Gastroesophageal sphincter (tissue), 4 donors: ENCODE data around the gene CROCC2. TPM values are rescaled to one million over a fixed set of nuclear protein-coding genes. Genes with fewer than 3 reads are reported as not detected.

Source experiments
- ATAC-seq: fragments of 150-250 bp; one replicate; pipeline ENCODE4 v1.9.1; 2016; ENCODE audit warnings: mild to moderate bottlenecking, moderate library complexity
- H3K27ac ChIP-seq, 4 donors: fragments of 200-600 bp; sonication (generic) in 3 of 4; 1 replicate in 3 of 4; 2 replicates in 1 of 4; pipeline ENCODE4 v1.5.1; 2016 to 2019
- H3K27me3 ChIP-seq: fragments of 200-600 bp; sonication (generic); one replicate; pipeline ENCODE4 v1.5.1; 2019
- H3K36me3 ChIP-seq, 2 donors: fragments of 200-600 bp; sonication (generic); one replicate each; pipeline ENCODE4 v1.5.1; 2019; ENCODE audit warnings: control low read depth in 1 of 2
- H3K4me1 ChIP-seq, 3 donors: fragments of 200-600 bp; sonication (generic); 1 replicate in 2 of 3; 2 replicates in 1 of 3; pipeline ENCODE4 v1.5.1; 2016 to 2019; ENCODE audit warnings: control low read depth in 2 of 3
- H3K4me3 ChIP-seq, 2 donors: fragments of 200-600 bp; sonication (generic); one replicate each; pipeline ENCODE4 v1.5.1; 2019; ENCODE audit warnings: mild to moderate bottlenecking in 1 of 2, moderate library complexity in 1 of 2
- H3K9me3 ChIP-seq, 3 donors: fragments of 200-600 bp; sonication (generic); one replicate each; pipeline ENCODE4 v1.5.1; 2017 to 2019; ENCODE audit warnings: control low read depth in 2 of 3
- EP300 ChIP-seq: sonication (generic); formaldehyde crosslinking; IDR thresholded peaks from one replicate; pipeline ENCODE4 v1.6.1; 2017; ENCODE audit warnings: antibody characterized with exemption, mild to moderate bottlenecking
- POLR2A ChIP-seq, 2 donors: fragments of 450-650 bp; IDR thresholded peaks; one replicate each; pipeline ENCODE4 v1.6.1; 2017; ENCODE audit warnings: antibody characterized with exemption in 2 of 2, mild to moderate bottlenecking in 2 of 2, moderate library complexity in 1 of 2
- POLR2AphosphoS5 ChIP-seq: sonication (generic); formaldehyde crosslinking; IDR thresholded peaks from one replicate; pipeline ENCODE4 v1.6.1; 2017; ENCODE audit warnings: antibody characterized with exemption
- WGBS, 2 donors: methylation state at CpG; one replicate each; pipeline ENCODE4 v1.1.5; 2018; ENCODE audit warnings: low coverage in 1 of 2; 5-methylcytosine and 5-hydroxymethylcytosine counted together
- total RNA-seq, 4 donors: library from RNA; depleted of rRNA; stranded (reverse); fragments of >200 nt; gene quantifications; one replicate each; pipeline ENCODE4 v1.1.0, GENCODE V29; 2016
- TF ChIP-seq, protein P1 (sequence below), 4 experiments: fragments of 200-600 bp in 2 of 4; fragments of 450-650 bp in 2 of 4; sonication (generic) in 1 of 4; IDR thresholded peaks; one replicate each; pipeline ENCODE4 v1.5.1; 2017 to 2019; ENCODE audit warnings: antibody characterized with exemption in 4 of 4, mild to moderate bottlenecking in 2 of 4, moderate library complexity in 2 of 4

Gene CROCC2
- total RNA-seq, 4 donors from 2014 or later = not detected

DNA sequence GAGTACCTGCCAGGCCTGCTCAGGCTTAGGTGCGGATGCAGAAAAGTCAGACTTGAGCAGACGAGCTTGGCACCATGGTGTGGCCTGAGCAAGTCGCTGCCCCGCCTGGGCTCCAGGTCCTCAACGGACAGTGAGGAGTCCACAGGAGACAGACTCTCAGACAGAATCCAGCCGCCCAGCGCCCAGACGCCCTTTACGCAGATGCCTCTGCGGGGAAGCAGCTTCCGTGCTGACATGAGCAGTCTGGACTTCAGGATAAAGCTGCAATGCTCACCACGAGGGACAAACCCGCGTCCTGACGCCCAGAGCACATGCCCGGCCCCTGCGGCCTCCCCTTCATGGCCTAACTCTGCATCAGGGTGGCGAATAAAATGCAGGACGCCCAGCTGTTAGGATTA is 6.7 kb upstream of the CROCC2 start:
- H3K27me3 ChIP-seq = peaks cover 15% of the 10 kb centered on the region
- 100% methylated on average over 1 of the region's 19 CpGs; no CpG with 5 or more reads in 1 of the 2 donors for WGBS, 2 donors
- no peak for ATAC-seq
- H3K9me3 ChIP-seq = no peaks in the 10 kb centered on the region
- no peak overlapping the region for H3K4me3 ChIP-seq
- no peak for TF ChIP-seq EP300
- TF ChIP-seq, protein P1, sequence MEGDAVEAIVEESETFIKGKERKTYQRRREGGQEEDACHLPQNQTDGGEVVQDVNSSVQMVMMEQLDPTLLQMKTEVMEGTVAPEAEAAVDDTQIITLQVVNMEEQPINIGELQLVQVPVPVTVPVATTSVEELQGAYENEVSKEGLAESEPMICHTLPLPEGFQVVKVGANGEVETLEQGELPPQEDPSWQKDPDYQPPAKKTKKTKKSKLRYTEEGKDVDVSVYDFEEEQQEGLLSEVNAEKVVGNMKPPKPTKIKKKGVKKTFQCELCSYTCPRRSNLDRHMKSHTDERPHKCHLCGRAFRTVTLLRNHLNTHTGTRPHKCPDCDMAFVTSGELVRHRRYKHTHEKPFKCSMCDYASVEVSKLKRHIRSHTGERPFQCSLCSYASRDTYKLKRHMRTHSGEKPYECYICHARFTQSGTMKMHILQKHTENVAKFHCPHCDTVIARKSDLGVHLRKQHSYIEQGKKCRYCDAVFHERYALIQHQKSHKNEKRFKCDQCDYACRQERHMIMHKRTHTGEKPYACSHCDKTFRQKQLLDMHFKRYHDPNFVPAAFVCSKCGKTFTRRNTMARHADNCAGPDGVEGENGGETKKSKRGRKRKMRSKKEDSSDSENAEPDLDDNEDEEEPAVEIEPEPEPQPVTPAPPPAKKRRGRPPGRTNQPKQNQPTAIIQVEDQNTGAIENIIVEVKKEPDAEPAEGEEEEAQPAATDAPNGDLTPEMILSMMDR (IDR thresholded peaks at IDR 0.05) = no peak
- TF ChIP-seq POLR2A (IDR thresholded peaks at IDR 0.05) = no peak
- peaks cover 0 to 13% (median 0%) of the 10 kb centered on the region in 3 donors for H3K4me1 ChIP-seq
- no peak overlapping the region for H3K27ac ChIP-seq
- H3K36me3 ChIP-seq = no peaks in the 10 kb centered on the region

DNA sequence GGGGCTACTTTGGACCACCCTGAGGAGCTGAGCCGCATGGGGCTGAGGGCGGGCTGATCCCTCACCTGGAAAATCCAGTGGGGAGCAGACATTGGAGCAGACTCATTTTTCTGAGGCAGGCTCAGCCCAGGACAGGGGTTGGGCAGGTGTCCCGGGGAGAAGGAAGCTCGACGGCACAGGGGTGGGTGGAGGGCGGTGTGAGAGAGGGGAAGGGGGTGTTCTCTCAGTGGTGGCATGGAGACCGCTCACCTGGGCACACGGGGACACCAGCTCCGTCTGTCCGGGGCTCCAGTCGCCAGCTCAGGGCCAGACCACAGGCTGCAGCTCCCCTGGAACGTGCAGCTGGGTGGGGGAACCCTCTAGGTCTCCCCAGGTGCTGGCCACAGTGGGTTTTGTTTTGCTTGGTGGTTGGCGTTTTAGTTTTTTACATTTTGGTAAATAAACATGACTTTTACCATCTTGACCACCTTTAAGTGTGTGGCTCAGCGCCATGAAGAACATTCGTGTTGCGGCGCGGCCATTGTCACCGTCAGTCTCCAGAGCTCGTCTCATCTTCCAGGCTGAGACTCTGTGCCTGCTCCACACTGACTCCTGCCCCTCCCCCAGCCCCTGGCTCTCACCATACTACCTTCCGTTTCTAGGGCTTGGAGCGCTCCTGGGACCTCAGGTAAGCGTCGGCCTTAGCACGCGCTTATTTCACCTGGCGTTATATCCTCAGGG is 5.8 kb upstream of the CROCC2 start:
- TF ChIP-seq POLR2AphosphoS5 (no peak), POLR2A (IDR thresholded peaks at IDR 0.05) (no peak), EP300 (no peak)
- TF ChIP-seq, protein P1 (IDR thresholded peaks at IDR 0.05) = no peak
- H3K4me1 ChIP-seq = peaks cover 0 to 13% (median 0%) of the 10 kb centered on the region in 3 donors
- H3K27me3 ChIP-seq = peaks cover 23% of the 10 kb centered on the region
- H3K27ac ChIP-seq = no peak overlapping the region
- ATAC-seq = no peak
- H3K9me3 ChIP-seq = no peaks in the 10 kb centered on the region
- WGBS, 2 donors = 80 to 83% methylated on average over 19 to 23 of the region's 27 CpGs
- no peaks in the 10 kb centered on the region for H3K36me3 ChIP-seq
- no peak overlapping the region for H3K4me3 ChIP-seq

DNA sequence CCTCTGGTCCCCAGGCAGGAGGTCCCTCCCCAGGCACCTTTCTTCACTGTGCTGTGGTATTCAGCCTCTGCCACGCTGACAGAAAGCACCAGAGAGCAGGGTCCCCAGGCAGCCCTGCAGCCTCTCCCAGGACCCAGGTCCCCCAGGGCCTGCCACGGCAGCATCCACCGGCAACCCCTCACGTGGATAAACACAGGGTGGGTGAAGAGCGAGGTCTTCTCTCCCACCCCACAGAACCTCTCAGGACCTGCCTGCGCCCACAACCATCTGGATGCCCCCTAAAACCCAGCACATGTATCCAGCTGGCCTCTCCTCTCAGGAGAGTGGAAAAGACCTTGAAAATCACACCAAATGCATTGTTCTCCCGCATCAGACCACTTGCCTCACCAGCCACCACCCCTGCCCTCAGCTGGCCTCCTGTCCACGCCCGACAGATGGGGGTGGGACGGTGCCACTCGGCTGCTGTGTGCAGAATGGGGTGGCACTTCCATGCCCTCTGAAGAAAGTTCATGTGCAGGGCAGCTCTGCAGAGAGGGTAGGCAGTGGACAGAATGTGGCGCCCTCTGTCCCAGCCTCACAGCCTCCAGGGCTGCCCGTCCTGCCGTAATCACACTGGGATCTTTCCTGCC is 4.0 kb upstream of the CROCC2 start:
- no peaks in the 10 kb centered on the region for H3K36me3 ChIP-seq
- WGBS, 2 donors = 90% methylated on average over 6 of the region's 14 CpGs; no CpG with 5 or more reads in 1 of the 2 donors
- no peak for ATAC-seq

DNA sequence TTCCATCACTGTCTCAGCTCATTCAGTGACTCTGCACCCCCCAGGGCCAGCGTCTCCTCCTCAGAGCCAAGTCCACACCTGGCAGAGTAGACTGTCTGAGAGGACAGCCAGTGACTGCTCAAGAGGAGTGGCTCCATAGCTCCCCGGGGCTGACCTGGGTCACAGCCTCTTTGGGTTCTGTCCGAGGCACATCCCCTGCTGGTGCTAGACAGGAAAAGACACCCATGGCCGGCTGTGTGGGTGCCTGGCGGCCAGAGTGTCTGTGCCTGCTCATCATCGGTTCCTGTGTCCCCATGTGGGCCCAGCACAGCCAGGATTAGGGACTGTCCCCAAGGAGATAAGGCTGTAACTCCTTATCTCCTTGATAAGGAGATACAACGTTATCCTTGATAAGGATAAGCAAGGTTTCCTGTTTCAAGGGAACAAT is 3.5 kb upstream of the CROCC2 start:
- peaks cover 0 to 13% (median 0%) of the 10 kb centered on the region in 3 donors for H3K4me1 ChIP-seq
- H3K27me3 ChIP-seq = peaks cover 46% of the 10 kb centered on the region
- no peak overlapping the region for H3K4me3 ChIP-seq
- H3K27ac ChIP-seq = no peak overlapping the region
- no peak for TF ChIP-seq POLR2A (IDR thresholded peaks at IDR 0.05)
- no peak for TF ChIP-seq POLR2AphosphoS5
- TF ChIP-seq EP300 = no peak
- TF ChIP-seq, protein P1 (IDR thresholded peaks at IDR 0.05) = no peak
- ATAC-seq = no peak
- no peaks in the 10 kb centered on the region for H3K36me3 ChIP-seq
- 64% methylated on average over 4 of the region's 7 CpGs; no CpG with 5 or more reads in 1 of the 2 donors for WGBS, 2 donors
- H3K9me3 ChIP-seq = no peaks in the 10 kb centered on the region

More for the DNA sequence above, 4.0 kb upstream of the CROCC2 start:
- H3K4me3 ChIP-seq = no peak overlapping the region
- TF ChIP-seq EP300 (no peak), POLR2A (IDR thresholded peaks at IDR 0.05) (no peak), POLR2AphosphoS5 (no peak)
- TF ChIP-seq, protein P1 (IDR thresholded peaks at IDR 0.05) = no peak
- peaks cover 41% of the 10 kb centered on the region for H3K27me3 ChIP-seq
- H3K27ac ChIP-seq = no peak overlapping the region
- H3K4me1 ChIP-seq = peaks cover 0 to 13% (median 0%) of the 10 kb centered on the region in 3 donors
- no peaks in the 10 kb centered on the region for H3K9me3 ChIP-seq
